Upper lobe of left lung (tissue), 4 donors: ENCODE results near the gene PEPD.

Source experiments
- POLR2A ChIP-seq, 4 donors: fragments of 450-650 bp; IDR thresholded peaks; one replicate each; pipeline ENCODE4 v1.5.1; 2016 to 2017; ENCODE audit warnings: antibody characterized with exemption in 4 of 4, mild to moderate bottlenecking in 2 of 4
- TF ChIP-seq, protein P1 (sequence below), 6 experiments: fragments of 450-650 bp in 4 of 6; fragments of 200-600 bp in 2 of 6; sonication (generic) in 2 of 6; IDR thresholded peaks; one replicate each; pipeline ENCODE4 v1.5.1; 2016 to 2019; ENCODE audit warnings: antibody characterized with exemption in 6 of 6

DNA sequence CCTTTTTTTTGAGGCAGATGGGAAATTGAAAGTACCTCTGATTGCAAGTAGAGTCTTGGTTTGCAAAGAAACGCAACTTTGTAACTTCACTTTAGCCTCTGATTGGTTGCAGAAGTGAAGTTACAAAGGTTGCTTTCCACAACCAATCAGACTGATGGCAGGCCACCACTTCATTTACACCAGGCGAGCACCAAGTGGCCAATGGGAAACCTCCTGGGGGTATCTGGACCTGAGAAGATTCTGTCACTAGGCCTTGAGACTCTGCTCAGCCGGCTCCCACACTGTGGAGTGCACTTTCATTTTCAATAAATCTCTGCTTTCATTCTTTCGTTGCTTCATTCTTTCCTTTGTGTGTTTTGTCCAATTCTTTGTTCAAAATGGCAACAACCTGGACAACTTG lies 19.1 kb downstream of the PEPD start:
- TF ChIP-seq POLR2A (IDR thresholded peaks at IDR 0.05) = no peak
- TF ChIP-seq, protein P1, sequence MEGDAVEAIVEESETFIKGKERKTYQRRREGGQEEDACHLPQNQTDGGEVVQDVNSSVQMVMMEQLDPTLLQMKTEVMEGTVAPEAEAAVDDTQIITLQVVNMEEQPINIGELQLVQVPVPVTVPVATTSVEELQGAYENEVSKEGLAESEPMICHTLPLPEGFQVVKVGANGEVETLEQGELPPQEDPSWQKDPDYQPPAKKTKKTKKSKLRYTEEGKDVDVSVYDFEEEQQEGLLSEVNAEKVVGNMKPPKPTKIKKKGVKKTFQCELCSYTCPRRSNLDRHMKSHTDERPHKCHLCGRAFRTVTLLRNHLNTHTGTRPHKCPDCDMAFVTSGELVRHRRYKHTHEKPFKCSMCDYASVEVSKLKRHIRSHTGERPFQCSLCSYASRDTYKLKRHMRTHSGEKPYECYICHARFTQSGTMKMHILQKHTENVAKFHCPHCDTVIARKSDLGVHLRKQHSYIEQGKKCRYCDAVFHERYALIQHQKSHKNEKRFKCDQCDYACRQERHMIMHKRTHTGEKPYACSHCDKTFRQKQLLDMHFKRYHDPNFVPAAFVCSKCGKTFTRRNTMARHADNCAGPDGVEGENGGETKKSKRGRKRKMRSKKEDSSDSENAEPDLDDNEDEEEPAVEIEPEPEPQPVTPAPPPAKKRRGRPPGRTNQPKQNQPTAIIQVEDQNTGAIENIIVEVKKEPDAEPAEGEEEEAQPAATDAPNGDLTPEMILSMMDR (IDR thresholded peaks at IDR 0.05) = no peak
